ENCODE data around the gene CHST11. TPM values are rescaled to one million over a fixed set of nuclear protein-coding genes. Genes with fewer than 3 reads are reported as not detected.

CHST11 gene
- total RNA-seq, 1 donor from 2014 or later: 46.2 TPM

GRCh38 chr12:104694711-104695110 is 238.0 kb downstream of the CHST11 start:
- no peak for ATAC-seq
- TF ChIP-seq CTCF (IDR thresholded peaks at IDR 0.05): no peak
- Histone ChIP-seq H3K27ac (no peak overlapping the region), H3K4me3 (no peak overlapping the region), H3K27me3 (ENCODE audit: low read depth) (no peaks in the 10 kb centered on the region), H3K4me1 (peaks cover 29% of the 10 kb centered on the region), H3K9me3 (no peaks in the 10 kb centered on the region), H3K36me3 (no peaks in the 10 kb centered on the region)
- intact Hi-C loops (cut with DNase I): no loop called here
- no peak for DNase-seq

- Histone ChIP-seq H3K36me3 (no peaks in the 10 kb centered on the region), H3K27me3 (ENCODE audit: low read depth) (no peaks in the 10 kb centered on the region), H3K27ac (no peak overlapping the region), H3K4me3 (no peak overlapping the region), H3K9me3 (no peaks in the 10 kb centered on the region), H3K4me1 (peaks cover 29% of the 10 kb centered on the region)
- no peak for TF ChIP-seq CTCF (IDR thresholded peaks at IDR 0.05)
- peak; percentile 36 to 40 for ATAC-seq
- no peak for DNase-seq
- intact Hi-C loops (cut with DNase I): no loop called here
Measured at GRCh38 chr12:104695453-104696148, 238.9 kb downstream of the CHST11 start.

- intact Hi-C loops (cut with DNase I): no loop called here
- no peak overlapping the region for H3K4me3 ChIP-seq
- peaks cover 29% of the 10 kb centered on the region for H3K4me1 ChIP-seq
- no peaks in the 10 kb centered on the region for H3K36me3 ChIP-seq
- no peak for TF ChIP-seq CTCF (IDR thresholded peaks at IDR 0.05)
- H3K27me3 ChIP-seq (ENCODE audit: low read depth): no peaks in the 10 kb centered on the region
- no peaks in the 10 kb centered on the region for H3K9me3 ChIP-seq
- ATAC-seq (no peak), DNase-seq (no peak)
- no peak overlapping the region for H3K27ac ChIP-seq
Measured at GRCh38 chr12:104697186-104697585, 240.4 kb downstream of the CHST11 start.

GRCh38 chr12:104698871-104699270 is 242.1 kb downstream of the CHST11 start:
- TF ChIP-seq CTCF (IDR thresholded peaks at IDR 0.05): no peak
- DNase-seq (no peak), ATAC-seq (no peak)
- H3K36me3 ChIP-seq: no peaks in the 10 kb centered on the region
- no peaks in the 10 kb centered on the region for H3K9me3 ChIP-seq
- no peaks in the 10 kb centered on the region for H3K27me3 ChIP-seq (ENCODE audit: low read depth)
- peaks cover 26% of the 10 kb centered on the region for H3K4me1 ChIP-seq
- no peak overlapping the region for H3K4me3 ChIP-seq
- intact Hi-C loops (cut with DNase I): no loop called here
- H3K27ac ChIP-seq: no peak overlapping the region

- ATAC-seq (no peak), DNase-seq (no peak)
- H3K36me3 ChIP-seq: no peaks in the 10 kb centered on the region
- no peak overlapping the region for H3K27ac ChIP-seq
- peaks cover 18% of the 10 kb centered on the region for H3K4me1 ChIP-seq
- TF ChIP-seq CTCF (IDR thresholded peaks at IDR 0.05): no peak
- H3K4me3 ChIP-seq: no peak overlapping the region
- no peaks in the 10 kb centered on the region for H3K27me3 ChIP-seq (ENCODE audit: low read depth)
- intact Hi-C loops (cut with DNase I): no loop called here
- no peaks in the 10 kb centered on the region for H3K9me3 ChIP-seq
Measured at GRCh38 chr12:104699489-104700190, 242.9 kb downstream of the CHST11 start.

All from lower lobe of right lung (tissue), 2 donors.